Smooth muscle cell (in vitro differentiated cells): ENCODE results near the gene STK11. TPM values are rescaled to one million over a fixed set of nuclear protein-coding genes. Genes with fewer than 3 reads are reported as not detected.

ENCODE experiments used
- DNase-seq: peaks from one replicate; lab custom pipeline; 2025; ENCODE audit not compliant: unreplicated experiment; lab: John Stamatoyannopoulos, UW
- H2AFZ ChIP-seq: fragments of 200-600 bp; sonication (generic); 2 replicates; pipeline ENCODE4 v1.6.0; 2016; ENCODE audit warnings: antibody characterized with exemption, low read depth, mild to moderate bottlenecking
- H3F3A ChIP-seq: fragments of 200-600 bp; sonication (generic); 2 replicates; pipeline ENCODE4 v1.6.0; 2017; ENCODE audit warnings: antibody characterized with exemption, low read depth
- H3K27ac ChIP-seq: fragments of 200-600 bp; sonication (generic); 2 replicates; pipeline ENCODE4 v1.5.1; 2016; ENCODE audit warnings: low read depth, mild to moderate bottlenecking
- H3K27me3 ChIP-seq: fragments of 200-600 bp; sonication (generic); 2 replicates; pipeline ENCODE4 v1.6.1; 2016; ENCODE audit warnings: low read depth, mild to moderate bottlenecking
- H3K36me3 ChIP-seq: fragments of 200-600 bp; sonication (generic); 2 replicates; pipeline ENCODE4 v1.5.1; 2016; ENCODE audit warnings: low read depth
- H3K4me1 ChIP-seq: fragments of 200-600 bp; sonication (generic); 2 replicates; pipeline ENCODE4 v1.5.1; 2016; ENCODE audit warnings: low read depth
- H3K4me2 ChIP-seq: fragments of 200-600 bp; sonication (generic); 2 replicates; pipeline ENCODE4 v1.6.0; 2016; ENCODE audit warnings: mild to moderate bottlenecking
- H3K4me3 ChIP-seq: fragments of 200-600 bp; sonication (generic); 2 replicates; pipeline ENCODE4 v1.5.1; 2016; ENCODE audit warnings: mild to moderate bottlenecking
- H3K79me2 ChIP-seq: fragments of 200-600 bp; sonication (generic); 2 replicates; pipeline ENCODE4 v1.6.0; 2016; ENCODE audit warnings: low read depth, mild to moderate bottlenecking
- H3K9ac ChIP-seq: fragments of 200-600 bp; sonication (generic); 2 replicates; pipeline ENCODE4 v1.6.0; 2016; ENCODE audit warnings: low read depth
- H3K9me3 ChIP-seq: fragments of 200-600 bp; sonication (generic); replicated peaks from 2 replicates; pipeline ENCODE4 v1.5.1; 2016; ENCODE audit warnings: low read depth
- H4K20me1 ChIP-seq: fragments of 200-600 bp; sonication (generic); 2 replicates; pipeline ENCODE4 v1.6.0; 2016; ENCODE audit warnings: low read depth
- WGBS: methylation state at CpG from one replicate; pipeline ENCODE4 v1.1.7; 2016; ENCODE audit warnings: low lambda C conversion rate; 5-methylcytosine and 5-hydroxymethylcytosine counted together
- polyA plus RNA-seq: library from polyadenylated mRNA; unstranded; fragments of >200 nt; fragmentation: Nextera tagmentation; extraction: Ambion mirVana; gene quantifications from 2 replicates; pipeline ENCODE4 v1.2.1, GENCODE V29; 2016
- total RNA-seq: library from RNA; depleted of rRNA; stranded (reverse); fragments of >200 nt; gene quantifications from 2 replicates; pipeline ENCODE4 v1.2.3, GENCODE V29; 2014
- TF ChIP-seq, protein P1 (sequence below): fragments of 200-600 bp; sonication (generic); IDR thresholded peaks from 2 replicates; pipeline ENCODE4 v1.5.1; 2017; ENCODE audit warnings: borderline replicate concordance, mild to moderate bottlenecking, antibody characterized with exemption; ENCODE audit not compliant: insufficient read depth, poor library complexity, severe bottlenecking

STK11 gene
- total and polyA plus RNA-seq, 2 experiments from 2014 or later, result 23.6 to 62.3 TPM

DNA sequence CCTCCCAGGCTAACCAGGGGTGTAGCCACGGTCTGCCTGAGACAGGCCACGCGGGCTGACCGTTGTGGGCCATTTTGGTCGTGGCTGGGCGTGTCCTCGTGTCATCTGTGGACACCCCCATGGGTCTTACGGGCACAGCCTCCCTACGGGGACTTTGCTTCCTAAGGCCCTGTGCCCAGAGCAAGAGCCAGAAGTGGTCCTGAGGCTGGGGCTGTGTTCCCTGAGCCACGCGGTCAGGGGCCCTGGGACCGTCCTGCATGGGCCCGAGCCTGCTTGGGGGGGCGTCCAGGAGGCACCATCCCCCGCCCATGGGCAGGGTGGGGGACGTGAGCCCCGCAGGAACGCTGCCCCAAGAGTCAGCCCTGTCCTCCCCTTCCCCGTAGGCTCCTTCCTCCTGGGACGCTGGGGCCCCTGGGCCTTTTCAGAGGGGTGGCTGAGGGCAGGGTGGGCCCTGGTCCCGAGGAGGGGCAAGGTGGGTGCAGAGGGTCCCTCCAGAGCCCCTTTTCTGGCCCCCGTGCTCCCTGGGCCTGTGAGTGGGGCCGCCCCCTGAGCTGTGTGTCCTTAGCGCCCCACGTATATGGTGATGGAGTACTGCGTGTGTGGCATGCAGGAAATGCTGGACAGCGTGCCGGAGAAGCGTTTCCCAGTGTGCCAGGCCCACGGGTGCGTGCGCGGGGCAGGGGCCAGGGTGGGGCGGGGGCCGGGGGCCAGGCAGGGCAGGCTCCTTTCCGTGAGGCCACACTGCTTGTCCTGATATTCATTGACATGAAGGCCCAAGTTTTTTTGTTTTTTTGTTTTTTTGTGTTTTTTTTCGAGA lies 13.4 kb downstream of the STK11 start:
- WGBS, result 98% methylated on average over 30 of the region's 37 CpGs
- H3K27ac ChIP-seq, result no peak overlapping the region
- peaks cover 74% of the 10 kb centered on the region for H4K20me1 ChIP-seq
- H3K27me3 ChIP-seq, result no peaks in the 10 kb centered on the region
- no peak overlapping the region for H3K4me3 ChIP-seq
- no peaks in the 10 kb centered on the region for H3F3A ChIP-seq
- H2AFZ ChIP-seq, result no peak overlapping the region
- peaks cover 65% of the 10 kb centered on the region for H3K79me2 ChIP-seq
- no peak overlapping the region for H3K9ac ChIP-seq
- no peak for DNase-seq
- no peaks in the 10 kb centered on the region for H3K9me3 ChIP-seq
- no peak overlapping the region for H3K4me2 ChIP-seq
- no peaks in the 10 kb centered on the region for H3K36me3 ChIP-seq
- H3K4me1 ChIP-seq, result peaks cover 6% of the 10 kb centered on the region
- TF ChIP-seq, protein P1, sequence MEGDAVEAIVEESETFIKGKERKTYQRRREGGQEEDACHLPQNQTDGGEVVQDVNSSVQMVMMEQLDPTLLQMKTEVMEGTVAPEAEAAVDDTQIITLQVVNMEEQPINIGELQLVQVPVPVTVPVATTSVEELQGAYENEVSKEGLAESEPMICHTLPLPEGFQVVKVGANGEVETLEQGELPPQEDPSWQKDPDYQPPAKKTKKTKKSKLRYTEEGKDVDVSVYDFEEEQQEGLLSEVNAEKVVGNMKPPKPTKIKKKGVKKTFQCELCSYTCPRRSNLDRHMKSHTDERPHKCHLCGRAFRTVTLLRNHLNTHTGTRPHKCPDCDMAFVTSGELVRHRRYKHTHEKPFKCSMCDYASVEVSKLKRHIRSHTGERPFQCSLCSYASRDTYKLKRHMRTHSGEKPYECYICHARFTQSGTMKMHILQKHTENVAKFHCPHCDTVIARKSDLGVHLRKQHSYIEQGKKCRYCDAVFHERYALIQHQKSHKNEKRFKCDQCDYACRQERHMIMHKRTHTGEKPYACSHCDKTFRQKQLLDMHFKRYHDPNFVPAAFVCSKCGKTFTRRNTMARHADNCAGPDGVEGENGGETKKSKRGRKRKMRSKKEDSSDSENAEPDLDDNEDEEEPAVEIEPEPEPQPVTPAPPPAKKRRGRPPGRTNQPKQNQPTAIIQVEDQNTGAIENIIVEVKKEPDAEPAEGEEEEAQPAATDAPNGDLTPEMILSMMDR, result no peak

DNA sequence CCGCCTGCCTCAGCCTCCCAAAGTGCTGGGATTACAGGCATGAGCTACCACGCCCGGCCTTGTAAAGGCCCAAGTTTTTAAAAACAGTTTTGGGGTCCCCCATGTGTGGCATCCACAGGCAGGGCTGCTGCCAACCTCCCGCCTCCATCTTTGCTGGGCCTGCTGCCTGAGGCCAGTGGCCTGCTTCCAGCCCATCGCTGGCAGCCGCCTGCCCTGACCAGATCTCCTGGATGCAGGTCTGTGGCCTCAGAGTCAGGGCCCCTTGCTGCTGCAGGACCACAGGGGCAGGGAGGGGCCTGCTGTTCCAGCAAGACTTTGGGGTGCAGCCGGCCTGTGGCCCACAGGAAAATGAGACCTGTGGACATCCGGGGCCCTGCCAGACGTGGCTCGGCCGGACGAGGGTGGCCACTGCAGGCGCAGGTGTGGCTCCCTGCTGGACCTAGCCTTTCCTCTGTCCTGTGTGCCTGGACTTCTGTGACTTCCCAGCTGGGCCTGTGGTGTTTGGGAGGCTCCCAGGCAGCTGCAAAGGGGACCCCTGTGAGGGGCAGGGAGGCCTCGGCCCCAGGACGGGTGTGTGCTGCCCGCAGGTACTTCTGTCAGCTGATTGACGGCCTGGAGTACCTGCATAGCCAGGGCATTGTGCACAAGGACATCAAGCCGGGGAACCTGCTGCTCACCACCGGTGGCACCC lies 14.4 kb downstream of the STK11 start:
- no peak overlapping the region for H3K9ac ChIP-seq
- H3K36me3 ChIP-seq, result no peaks in the 10 kb centered on the region
- no peaks in the 10 kb centered on the region for H3K9me3 ChIP-seq
- H3K4me1 ChIP-seq, result no peaks in the 10 kb centered on the region
- no peak overlapping the region for H2AFZ ChIP-seq
- H3F3A ChIP-seq, result no peaks in the 10 kb centered on the region
- no peaks in the 10 kb centered on the region for H3K27me3 ChIP-seq
- WGBS, result 93% methylated on average over 19 of the region's 19 CpGs
- no peak overlapping the region for H3K4me2 ChIP-seq
- no peak for DNase-seq
- H3K4me3 ChIP-seq, result no peak overlapping the region
- peaks cover 55% of the 10 kb centered on the region for H3K79me2 ChIP-seq
- peaks cover 76% of the 10 kb centered on the region for H4K20me1 ChIP-seq
- no peak overlapping the region for H3K27ac ChIP-seq
- TF ChIP-seq, protein P1, result no peak

DNA sequence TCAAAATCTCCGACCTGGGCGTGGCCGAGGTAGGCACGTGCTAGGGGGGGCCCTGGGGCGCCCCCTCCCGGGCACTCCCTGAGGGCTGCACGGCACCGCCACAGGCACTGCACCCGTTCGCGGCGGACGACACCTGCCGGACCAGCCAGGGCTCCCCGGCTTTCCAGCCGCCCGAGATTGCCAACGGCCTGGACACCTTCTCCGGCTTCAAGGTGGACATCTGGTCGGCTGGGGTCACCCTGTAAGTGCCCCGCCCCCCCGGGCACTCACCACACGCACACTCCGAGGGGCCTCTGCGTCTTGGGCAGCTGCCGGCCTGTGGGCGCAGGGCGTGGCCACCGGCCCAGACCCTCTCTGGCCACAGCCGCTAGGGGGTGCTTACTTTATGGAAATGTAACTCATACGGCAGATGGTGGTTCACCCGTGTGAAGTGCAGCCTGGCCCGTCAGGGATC lies 14.9 kb downstream of the STK11 start:
- Histone ChIP-seq H3K27me3 (no peaks in the 10 kb centered on the region), H3K4me2 (no peak overlapping the region), H3K36me3 (no peaks in the 10 kb centered on the region), H3K4me3 (no peak overlapping the region), H4K20me1 (peaks cover 74% of the 10 kb centered on the region), H3F3A (no peaks in the 10 kb centered on the region), H2AFZ (no peak overlapping the region), H3K9me3 (no peaks in the 10 kb centered on the region), H3K9ac (no peak overlapping the region), H3K27ac (no peak overlapping the region), H3K4me1 (no peaks in the 10 kb centered on the region), H3K79me2 (peaks cover 49% of the 10 kb centered on the region)
- DNase-seq, result no peak
- TF ChIP-seq, protein P1, result no peak
- WGBS, result 95% methylated on average over 33 of the region's 33 CpGs
